T-helper 9 cell (primary cell): ENCODE results near the gene MAN1A2.

Experiments used
- DNase-seq: peaks from one replicate; pipeline ENCODE4 v3.0.0-alpha.2; 2020

MAN1A2 gene

GRCh38 chr1:117562581-117563491 is 195.6 kb downstream of the MAN1A2 start:
- DNase-seq, result no peak

DNA sequence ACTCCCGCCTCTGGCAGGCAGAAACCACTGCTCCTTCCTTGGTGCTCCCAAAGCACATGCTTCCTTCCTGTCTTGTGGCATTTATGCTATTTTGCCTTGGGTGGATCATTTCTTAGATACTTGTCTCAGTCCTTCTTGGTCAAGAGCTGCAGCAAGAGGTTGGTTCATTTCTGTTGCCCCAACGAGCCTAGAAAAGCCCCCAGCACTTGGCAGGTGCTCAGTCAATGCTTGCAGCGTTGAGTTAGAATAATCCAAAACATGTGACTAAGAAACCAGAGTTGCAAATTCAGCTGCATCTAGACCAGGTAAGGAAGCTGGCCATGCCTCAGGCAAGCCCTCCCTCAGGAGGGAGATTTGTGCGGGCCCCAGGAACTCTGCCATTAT is 196.2 kb downstream of the MAN1A2 start:
- DNase-seq, result no peak

DNA sequence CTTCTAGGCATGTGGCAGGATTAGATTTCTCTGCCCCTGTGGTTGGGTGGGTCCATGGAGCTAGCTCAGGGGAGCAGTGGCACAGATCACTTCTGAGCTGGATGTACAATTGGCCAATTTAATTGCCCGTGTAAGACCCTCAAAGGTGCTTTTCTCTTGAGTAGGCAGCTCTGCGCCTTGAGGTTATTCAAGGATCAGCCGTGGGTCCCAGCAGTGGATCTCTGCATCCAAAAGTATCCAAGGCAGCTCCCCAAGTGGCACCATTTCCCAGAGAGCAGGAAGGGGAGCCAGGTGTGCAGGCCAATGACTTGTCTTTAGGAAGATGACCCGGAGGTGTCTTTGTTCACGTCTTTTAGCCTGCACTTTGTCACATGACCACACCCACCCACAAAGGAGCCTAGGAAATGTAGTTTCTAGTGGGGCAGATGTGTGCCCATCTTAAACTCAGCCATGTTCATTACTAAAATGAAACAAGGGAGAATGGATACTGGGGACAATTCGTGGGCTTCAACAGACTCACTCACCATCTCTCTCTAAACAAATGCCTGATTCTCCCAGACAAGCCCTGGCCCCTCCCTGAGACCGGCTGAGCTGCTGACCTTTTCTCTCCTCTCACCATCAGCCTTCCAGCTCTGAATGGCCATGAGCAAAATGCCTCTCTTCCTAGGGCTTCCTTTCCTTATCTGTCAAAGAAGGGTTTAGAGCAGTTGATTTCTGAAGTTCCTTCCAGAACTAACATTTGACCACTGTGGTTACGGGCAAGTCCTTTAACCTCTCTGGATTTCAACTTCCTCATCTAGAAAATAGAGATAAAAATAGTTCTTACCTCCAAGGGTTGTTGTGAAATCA is 197.2 kb downstream of the MAN1A2 start:
- DNase-seq, result no peak

DNA sequence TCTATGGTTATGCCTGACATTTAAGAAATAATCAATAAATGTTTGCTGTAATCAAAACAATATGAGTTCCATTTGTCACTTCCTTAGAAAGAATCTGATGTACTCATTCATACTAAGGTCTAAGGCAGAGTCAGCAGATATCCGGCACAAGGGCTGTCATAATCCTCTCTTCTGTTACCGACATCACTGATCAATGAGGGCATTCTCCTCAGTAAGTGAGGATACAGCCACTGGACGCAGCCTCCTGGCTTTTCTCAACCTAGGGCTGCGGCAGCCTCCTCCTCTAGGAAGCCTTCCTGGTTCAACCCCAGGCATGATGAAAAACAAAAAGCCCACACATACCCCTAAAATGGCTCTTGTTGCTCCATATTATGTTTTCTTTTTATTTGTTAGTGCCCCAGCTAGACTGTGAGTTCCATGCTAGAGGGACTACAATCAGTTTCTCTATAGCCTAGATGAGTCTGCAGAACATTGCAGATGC is 197.9 kb downstream of the MAN1A2 start:
- DNase-seq, result no peak

- DNase-seq, result no peak
Observed at GRCh38 chr1:117565745-117566455, 198.7 kb downstream of the MAN1A2 start.

- no peak for DNase-seq
Observed at GRCh38 chr1:117566556-117566955, 199.3 kb downstream of the MAN1A2 start.

DNA sequence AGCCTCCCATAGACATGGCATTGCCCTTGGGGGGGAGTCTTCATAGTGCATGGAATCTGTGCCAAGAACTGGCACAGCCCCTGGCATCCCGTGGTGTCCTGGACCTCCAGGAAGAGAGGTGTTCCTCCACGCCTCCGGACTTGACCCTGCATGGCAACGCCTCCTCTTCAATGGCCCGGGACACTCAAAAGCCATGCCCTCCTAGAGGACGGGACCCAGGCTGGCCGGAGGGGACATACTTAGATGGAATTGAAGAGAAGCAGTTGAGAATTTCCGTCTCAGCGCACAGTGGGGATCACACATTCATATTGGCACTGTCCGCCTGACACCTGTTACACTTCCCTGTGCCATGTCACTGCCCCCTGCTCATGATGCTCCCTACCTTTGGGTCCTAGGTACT is 200.2 kb downstream of the MAN1A2 start:
- DNase-seq, result no peak

DNA sequence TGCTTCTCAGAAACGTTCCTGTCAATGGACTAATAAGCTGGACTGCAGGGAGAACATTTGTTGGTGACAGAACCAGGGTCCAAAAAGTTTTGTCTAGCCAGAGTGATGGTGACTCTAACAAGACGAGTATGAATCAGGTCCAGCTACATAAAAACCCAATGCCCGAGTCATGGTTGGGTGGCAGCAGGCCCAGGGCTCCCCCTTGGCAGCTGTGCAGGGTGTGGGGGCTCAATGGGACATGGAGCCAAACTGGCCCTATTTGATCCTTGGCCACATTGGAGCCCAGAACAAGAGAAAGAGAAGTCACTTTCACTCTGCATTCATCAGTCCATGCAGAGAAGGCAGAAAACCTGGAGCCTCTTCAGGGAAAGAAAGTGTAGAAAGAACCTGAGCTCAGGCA is 200.7 kb downstream of the MAN1A2 start:
- no peak for DNase-seq

DNA sequence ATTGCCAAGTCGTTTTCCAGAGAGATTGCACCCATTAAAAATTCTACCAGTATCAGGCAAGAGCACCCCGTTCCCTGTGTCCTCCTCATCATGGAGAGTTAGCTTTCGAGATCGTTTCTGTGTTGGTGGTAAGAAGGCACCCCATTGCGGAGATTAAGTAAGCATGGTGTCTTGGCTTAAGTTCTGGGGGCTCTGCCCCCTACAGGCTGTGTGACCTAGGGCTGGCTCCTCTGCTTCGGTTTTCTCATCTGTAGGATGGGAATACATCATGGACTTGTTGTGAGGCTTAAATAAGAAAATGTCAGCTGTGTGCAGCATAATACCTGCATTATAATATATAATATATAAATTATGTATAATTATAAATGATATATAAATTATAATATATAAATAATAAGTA is 201.8 kb downstream of the MAN1A2 start:
- no peak for DNase-seq

- DNase-seq, result no peak
Observed at GRCh38 chr1:117569856-117570255, 202.6 kb downstream of the MAN1A2 start.

DNA sequence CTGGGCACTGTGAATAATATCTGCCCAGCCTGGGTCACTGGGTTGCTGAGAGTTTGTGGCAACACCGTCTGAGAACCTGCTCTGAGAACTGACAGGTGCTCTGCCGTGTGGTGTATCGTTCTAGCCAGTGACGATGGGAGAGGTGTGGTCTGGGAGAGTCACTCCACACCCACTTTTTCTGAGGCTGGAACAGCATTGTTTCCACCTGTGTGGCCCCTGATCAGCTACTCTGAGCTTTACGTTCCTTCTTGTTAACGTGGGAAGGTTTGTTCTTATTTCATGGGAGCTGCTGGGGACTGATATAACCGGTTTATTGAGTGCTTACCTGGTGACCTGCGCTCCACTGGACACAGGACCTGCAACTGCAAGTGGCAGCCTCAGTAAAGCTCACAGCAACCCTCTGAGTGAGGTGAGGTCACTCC is 203.8 kb downstream of the MAN1A2 start:
- DNase-seq, result no peak

DNA sequence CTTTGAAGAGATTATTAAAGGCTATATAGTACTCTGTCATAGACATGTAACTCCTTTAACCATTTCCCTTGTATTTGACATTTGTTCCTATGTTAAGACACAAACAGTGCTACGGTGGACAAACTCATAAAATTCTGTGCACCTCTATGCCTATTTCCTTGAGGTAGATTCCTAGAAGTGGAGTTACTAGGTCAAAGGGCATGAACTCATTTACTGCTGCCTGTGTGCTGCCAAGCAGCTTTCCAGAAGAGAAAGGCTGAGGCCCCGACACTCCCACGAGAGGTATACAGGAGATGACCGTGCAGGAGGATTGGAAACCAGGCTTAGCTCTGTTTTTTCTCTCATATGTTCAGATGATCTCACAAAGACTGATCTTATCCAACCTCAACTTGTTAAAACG is 204.2 kb downstream of the MAN1A2 start:
- DNase-seq, result no peak

DNA sequence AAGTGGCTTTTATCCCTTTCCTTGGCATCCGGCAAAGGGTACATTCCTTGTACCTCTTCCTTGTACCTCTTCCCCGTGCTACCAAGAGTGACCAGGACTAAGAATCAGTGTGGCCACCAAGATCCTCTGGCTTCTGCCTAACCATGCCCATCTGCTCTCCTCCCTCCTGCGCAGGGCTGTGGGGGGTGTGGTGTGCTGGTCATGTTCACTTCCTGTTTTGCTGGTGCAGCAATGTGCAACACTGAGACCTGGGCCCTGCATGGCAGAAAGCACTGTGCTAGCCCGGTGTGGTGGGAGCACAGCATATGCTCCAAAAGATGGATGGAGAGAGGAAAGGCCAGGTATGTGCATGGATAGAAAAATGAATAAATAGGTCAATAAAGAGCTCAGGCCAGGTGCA is 205.3 kb downstream of the MAN1A2 start:
- DNase-seq, result peak; percentile 5

DNA sequence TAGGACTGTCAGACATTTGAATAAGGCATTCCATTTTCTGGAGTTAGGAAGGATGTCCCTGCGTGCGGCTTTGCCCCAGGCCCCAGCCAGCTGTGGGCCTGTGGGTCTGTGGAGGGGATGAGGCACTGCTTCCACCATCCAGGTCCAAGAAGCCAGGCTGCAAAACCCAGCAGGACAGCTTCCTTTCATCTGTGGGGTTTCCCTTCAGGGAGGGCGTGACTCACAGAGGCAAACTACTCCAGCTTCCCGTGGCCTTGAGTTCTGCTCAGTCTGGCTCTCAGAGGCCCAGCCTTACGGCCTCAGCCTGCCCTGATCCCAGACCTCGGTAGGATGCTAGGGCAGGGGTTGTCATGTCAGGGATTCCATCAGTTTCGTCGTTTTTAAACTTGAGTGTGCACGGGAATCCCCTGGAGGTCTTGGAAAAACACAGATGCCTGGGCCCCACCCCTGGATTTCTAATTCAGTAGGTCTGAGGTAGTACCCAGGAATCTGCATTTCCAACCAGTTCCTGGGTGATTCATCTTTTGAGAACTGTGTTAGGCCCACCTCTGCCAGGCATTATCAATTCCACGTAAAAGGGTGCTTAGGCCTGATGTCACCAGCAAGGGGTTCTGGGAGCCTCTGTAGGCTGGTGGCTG is 206.3 kb downstream of the MAN1A2 start:
- no peak for DNase-seq

GRCh38 chr1:117574161-117574835 is 207.0 kb downstream of the MAN1A2 start:
- no peak for DNase-seq

GRCh38 chr1:117575586-117576225 is 208.5 kb downstream of the MAN1A2 start:
- no peak for DNase-seq

- no peak for DNase-seq
Observed at GRCh38 chr1:117576236-117576635, 209.0 kb downstream of the MAN1A2 start.

GRCh38 chr1:117577191-117577885 is 210.1 kb downstream of the MAN1A2 start:
- no peak for DNase-seq

- DNase-seq, result no peak
Observed at GRCh38 chr1:117578466-117578865, 211.2 kb downstream of the MAN1A2 start.
